IMR-90 (cell line): ENCODE results near the gene CHRNB4. TPM values are rescaled to one million over a fixed set of nuclear protein-coding genes. Genes with fewer than 3 reads are reported as not detected.
A peak's percentile ranks its signal among the peaks of the same experiment; 100 is the strongest.

Experiments
- ATAC-seq: fragments of 200-7000 bp; cut with Tn5 transposase; 2 replicates; pipeline ENCODE4 v1.9.1; 2020; ENCODE audit warnings: low read depth, mild to moderate bottlenecking, moderate library complexity
- BruUV-seq: library from RNA; stranded (reverse); fragments of 400-500 nt; replicated peaks from 2 replicates; lab custom pipeline; 2021; lab: Mats Ljungman, UMichigan
- CTCF ChIA-PET: fragments of 300-600 bp; formaldehyde crosslinking; extraction: SDS; loops from one replicate; lab custom pipeline; 2021; ENCODE audit warnings: antibody characterized with exemption; lab: Yijun Ruan, JAX
- POLR2A ChIA-PET: fragments of 300-600 bp; sonication (Branson Sonifier 250); formaldehyde crosslinking; loops from one replicate; lab custom pipeline; 2022; ENCODE audit warnings: antibody characterized with exemption; ENCODE audit not compliant: unreplicated experiment; lab: Charles Lee
- DNase-seq: peaks from one replicate; pipeline ENCODE4 v3.0.0; 2013
- H2AFZ ChIP-seq: replicated peaks from 2 replicates; pipeline ENCODE3; 2013; ENCODE audit warnings: low read length, mild to moderate bottlenecking; ENCODE audit not compliant: poor library complexity
- H2AK5ac ChIP-seq: 2 replicates; pipeline ENCODE4 v1.6.1; 2013; ENCODE audit warnings: low read depth, low read length, inconsistent platforms
- H2AK9ac ChIP-seq: replicated peaks from 2 replicates; pipeline ENCODE3; 2013; ENCODE audit warnings: mild to moderate bottlenecking, low read depth, low read length, moderate library complexity; ENCODE audit not compliant: poor library complexity
- H2BK120ac ChIP-seq: 2 replicates; pipeline ENCODE4 v1.6.1; 2013; ENCODE audit warnings: low read depth, low read length, inconsistent platforms
- H2BK15ac ChIP-seq: 3 replicates; pipeline ENCODE4 v1.6.1; 2013; ENCODE audit warnings: low read depth, low read length, inconsistent platforms
- H2BK20ac ChIP-seq: 2 replicates; pipeline ENCODE4 v1.6.1; 2013; ENCODE audit warnings: low read depth, mild to moderate bottlenecking, inconsistent platforms, low read length, moderate library complexity
- H2BK5ac ChIP-seq: 2 replicates; pipeline ENCODE4 v1.6.1; 2013; ENCODE audit warnings: mild to moderate bottlenecking, low read depth, low read length, inconsistent platforms; ENCODE audit not compliant: poor library complexity, severe bottlenecking
- H3K14ac ChIP-seq: replicated peaks from 2 replicates; pipeline ENCODE4 v1.6.1; 2013; ENCODE audit warnings: low read depth, low read length, inconsistent platforms
- H3K18ac ChIP-seq: 2 replicates; pipeline ENCODE4 v1.6.1; 2013; ENCODE audit warnings: low read depth, low read length, control low read depth
- H3K23ac ChIP-seq: 2 replicates; pipeline ENCODE4 v1.6.1; 2013; ENCODE audit warnings: low read depth, low read length, inconsistent platforms
- H3K27ac ChIP-seq: 2 replicates; pipeline ENCODE4 v1.5.1; 2013; ENCODE audit warnings: mild to moderate bottlenecking, control low read depth, low read length; ENCODE audit not compliant: insufficient read depth
- H3K27me3 ChIP-seq: 2 replicates; pipeline ENCODE4 v1.6.1; 2013; ENCODE audit warnings: low read length; ENCODE audit not compliant: control insufficient read depth, insufficient read depth
- H3K36me3 ChIP-seq: 2 replicates; pipeline ENCODE4 v1.6.1; 2013; ENCODE audit warnings: low read length, mixed read lengths; ENCODE audit not compliant: control insufficient read depth, insufficient read depth
- H3K4ac ChIP-seq: 2 replicates; pipeline ENCODE4 v1.6.1; 2013; ENCODE audit warnings: low read depth, low read length, inconsistent platforms
- H3K4me1 ChIP-seq: 2 replicates; pipeline ENCODE4 v1.6.1; 2013; ENCODE audit warnings: low read length, mixed read lengths; ENCODE audit not compliant: control insufficient read depth, insufficient read depth
- H3K4me2 ChIP-seq: 2 replicates; pipeline ENCODE4 v1.6.1; 2013; ENCODE audit warnings: low read depth, mild to moderate bottlenecking, control low read depth, low read length, moderate library complexity
- H3K4me3 ChIP-seq: 2 replicates; pipeline ENCODE4 v1.5.1; 2013; ENCODE audit warnings: low read depth, mild to moderate bottlenecking, control low read depth, low read length, moderate library complexity; ENCODE audit not compliant: insufficient read depth
- H3K56ac ChIP-seq: 2 replicates; pipeline ENCODE4 v1.6.1; 2013; ENCODE audit warnings: low read length, inconsistent platforms; ENCODE audit not compliant: insufficient read depth; ENCODE audit errors: extremely low read depth
- H3K79me1 ChIP-seq, 2 experiments: 2 replicates each; pipeline ENCODE4 v1.6.1; 2013; ENCODE audit warnings: low read length in 2 of 2, inconsistent platforms in 1 of 2, low read depth in 1 of 2
- H3K9ac ChIP-seq: 2 replicates; pipeline ENCODE4 v1.6.1; 2013; ENCODE audit warnings: low read depth, low read length, control low read depth
- H3K9me1 ChIP-seq: 2 replicates; pipeline ENCODE4 v1.6.1; 2013; ENCODE audit warnings: low read length, inconsistent platforms; ENCODE audit not compliant: insufficient read depth
- H3K9me3 ChIP-seq: 2 replicates; pipeline ENCODE4 v1.6.1; 2013; ENCODE audit warnings: low read length; ENCODE audit not compliant: control insufficient read depth, insufficient read depth
- H4K20me1 ChIP-seq: 2 replicates; pipeline ENCODE4 v1.6.1; 2013; ENCODE audit warnings: low read length, inconsistent platforms; ENCODE audit not compliant: insufficient read depth
- H4K5ac ChIP-seq: 2 replicates; pipeline ENCODE4 v1.6.1; 2013; ENCODE audit warnings: mild to moderate bottlenecking, low read depth, low read length, control low read depth
- H4K8ac ChIP-seq, 2 experiments: 2 replicates each; pipeline ENCODE4 v1.6.1; 2013; ENCODE audit warnings: low read depth in 2 of 2, low read length in 2 of 2, control low read depth in 1 of 2, inconsistent platforms in 1 of 2
- H4K91ac ChIP-seq: 2 replicates; pipeline ENCODE4 v1.6.1; 2013; ENCODE audit warnings: low read depth, low read length, inconsistent platforms; ENCODE audit not compliant: insufficient read depth
- POLR2A ChIP-seq: IDR thresholded peaks from 2 replicates; pipeline ENCODE4 v1.6.1; 2012; ENCODE audit warnings: mild to moderate bottlenecking, low read depth, low read length
- WGBS, 2 experiments: methylation state at CpG; one replicate each; pipeline versions ENCODE4 v1.1.5 to v1.1.7; 2013; ENCODE audit warnings: missing lambda C conversion rate in 2 of 2; ENCODE audit not compliant: insufficient read length in 1 of 2; ENCODE audit errors: extremely low coverage in 2 of 2; 5-methylcytosine and 5-hydroxymethylcytosine counted together
- dilution Hi-C: fragments of 300-500 bp; cut with HindIII; formaldehyde crosslinking; loops from one replicate; pipeline ENCODE4 v1.14.3; 2018; ENCODE audit warnings: low sequenced_read_pairs; ENCODE audit not compliant: unreplicated experiment
- in situ Hi-C: fragments of 300-500 bp; cut with MboI; formaldehyde crosslinking; loops from 3 replicates; pipeline ENCODE4 v1.14.3; 2019; ENCODE audit warnings: low sequenced_read_pairs, inconsistent platforms, mixed read lengths
- intact Hi-C: fragments of 100-400 bp; cut with micrococcal nuclease; formaldehyde crosslinking; loops from 2 replicates; pipeline ENCODE4 v1.10.0; 2022
- polyA plus RNA-seq, 3 experiments: library from polyadenylated mRNA; depleted of rRNA; stranded (reverse); fragments of >200 nt; gene quantifications; 2 replicates each; pipeline ENCODE4 v1.2.3, GENCODE V29; 2012; ENCODE audit warnings: low replicate concordance in 1 of 3
- total RNA-seq: library from RNA; depleted of rRNA; stranded (reverse); fragments of >200 nt; gene quantifications from 2 replicates; pipeline ENCODE4 v1.2.3, GENCODE V29; 2012

CHRNB4 gene
- total and polyA plus RNA-seq, 2 of the 4 experiments (the other 2 are of a cell fraction), result not detected

GRCh38 chr15:78617076-78617475, 23.9 kb downstream of the CHRNB4 start:
- dilution Hi-C loops (no loop called here), in situ Hi-C loops (loop anchor here (5.0 kb wide), 1 partner anchor 90 kb away; no protein-coding TSS in a partner anchor), intact Hi-C loops (loop anchor here (10.0 kb wide), 1 partner anchor 268 kb away; no protein-coding TSS in a partner anchor)
- Histone ChIP-seq H3K36me3 (no peaks in the 10 kb centered on the region), H3K4me3 (no peak overlapping the region), H4K91ac (no peak overlapping the region), H4K8ac (no peak overlapping the region), H2BK15ac (no peak overlapping the region), H2BK20ac (no peak overlapping the region), H2BK120ac (no peak overlapping the region), H3K9ac (no peak overlapping the region), H3K23ac (no peak overlapping the region), H3K9me3 (no peaks in the 10 kb centered on the region), H3K79me1 (no peaks in the 10 kb centered on the region), H3K18ac (no peak overlapping the region), H3K4me1 (no peaks in the 10 kb centered on the region), H2AK5ac (no peak overlapping the region), H4K20me1 (peaks cover 6% of the 10 kb centered on the region), H2AK9ac (peak overlapping the region; percentile 28), H3K56ac (no peak overlapping the region), H4K5ac (no peak overlapping the region), H3K4ac (no peak overlapping the region), H3K14ac (no peak overlapping the region), H3K27ac (no peak overlapping the region), H3K27me3 (peaks cover 34% of the 10 kb centered on the region), H3K4me2 (no peak overlapping the region), H2AFZ (no peak overlapping the region), H2BK5ac (no peak overlapping the region), H3K9me1 (no peaks in the 10 kb centered on the region)
- ATAC-seq, result no peak
- BruUV-seq, result no TSS peak
- DNase-seq, result no peak
- no peak for TF ChIP-seq POLR2A
- POLR2A ChIA-PET, result no interaction called here
- WGBS, 2 experiments, result 60% methylated on average over 1 of the region's 7 CpGs; no CpG with 5 or more reads in 1 of the 2 experiments
- CTCF ChIA-PET, result no interaction called here
